NCI-H748 (cell line): ENCODE results near the gene HBE1.
"Not testable (repeated sequence)": the region's sequence is repeated elsewhere in the genome, so short reads cannot be mapped to it uniquely, and the experiment has no call there.

Source experiments
- DNase-seq: peaks from one replicate; lab custom pipeline; 2025; ENCODE audit not compliant: unreplicated experiment; lab: John Stamatoyannopoulos, UW

HBE1 gene

GRCh38 chr11:5269715-5270147 is at the start of gene HBE1:
TSS of gene HBE1 (minus strand) at chr11:5269945. CDS start at chr11:5269890, 55 bp downstream.
- DNase-seq = no peak

DNA sequence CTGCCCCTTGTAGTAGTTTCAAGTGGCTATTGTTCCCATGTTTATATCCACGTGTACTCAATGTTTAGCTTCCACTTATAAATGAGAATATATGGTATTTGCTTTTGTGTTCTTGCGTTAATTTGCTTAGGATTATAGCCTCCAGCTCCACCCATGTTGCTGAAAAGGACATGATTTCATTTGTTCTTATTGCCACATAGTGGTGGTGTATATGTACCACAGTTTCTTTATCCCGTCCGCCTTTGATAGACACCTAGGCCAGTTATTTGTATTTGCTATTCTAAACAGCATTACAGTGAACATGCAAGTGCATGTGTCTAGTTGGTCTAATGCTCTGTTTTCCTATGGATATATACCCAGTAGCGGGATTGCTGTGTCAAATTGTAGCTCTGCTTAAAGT is 47.5 kb upstream of the HBE1 start:
- peak; percentile 55 for DNase-seq

GRCh38 chr11:5313326-5314023 is 43.7 kb upstream of the HBE1 start:
- DNase-seq = not testable (repeated sequence)

GRCh38 chr11:5310423-5310822 is 40.7 kb upstream of the HBE1 start:
- no peak for DNase-seq

GRCh38 chr11:5307256-5308019 is 37.7 kb upstream of the HBE1 start:
- DNase-seq = no peak

DNA sequence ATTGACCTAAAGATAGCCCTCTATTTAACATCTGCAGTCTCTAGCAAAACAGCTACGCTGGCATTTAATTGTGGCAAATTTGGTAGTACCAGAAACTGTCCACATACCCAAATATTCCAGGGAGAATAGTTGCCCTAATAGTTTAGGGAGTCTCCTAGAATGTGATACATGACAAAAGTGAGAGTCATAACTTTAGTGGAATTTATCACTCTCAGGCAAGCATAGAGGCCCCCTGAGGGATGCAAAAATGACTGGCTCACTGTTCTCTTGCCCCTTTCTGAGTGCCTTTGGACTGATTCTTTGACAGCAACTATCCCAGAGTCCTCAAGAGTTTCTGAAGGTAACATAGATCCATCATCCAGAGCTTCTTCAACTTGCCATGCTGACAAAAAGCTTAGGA is 34.3 kb upstream of the HBE1 start:
- no peak for DNase-seq

- no peak for DNase-seq
Measured at GRCh38 chr11:5303626-5304025, 33.9 kb upstream of the HBE1 start.

GRCh38 chr11:5301846-5302245 is 32.1 kb upstream of the HBE1 start, which contains the start of gene OR51B4:
TSS of gene OR51B4 (minus strand) at chr11:5301946. CDS start at chr11:5301946, 0 bp downstream.
- no peak for DNase-seq

DNA sequence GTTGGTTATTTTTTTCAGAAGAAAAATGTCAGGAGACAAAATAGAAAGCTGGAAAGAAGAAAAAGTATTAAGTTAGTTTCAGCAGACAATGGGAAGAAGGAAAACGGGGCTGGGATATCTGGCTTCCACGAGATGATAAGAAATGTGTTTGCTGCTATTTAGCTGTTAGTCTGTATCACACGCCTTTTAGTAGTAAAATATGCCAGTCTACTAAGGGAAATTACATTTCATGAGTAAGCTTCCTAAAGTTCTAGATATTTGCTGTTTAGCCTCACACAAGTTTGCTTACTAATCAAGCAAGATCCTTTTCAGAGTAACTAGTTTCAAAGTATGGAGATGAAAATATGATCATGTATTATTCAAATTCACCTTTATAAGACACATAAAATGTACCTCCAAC is 30.5 kb upstream of the HBE1 start:
- no peak for DNase-seq

GRCh38 chr11:5298451-5298850 is 28.7 kb upstream of the HBE1 start:
- no peak for DNase-seq

DNA sequence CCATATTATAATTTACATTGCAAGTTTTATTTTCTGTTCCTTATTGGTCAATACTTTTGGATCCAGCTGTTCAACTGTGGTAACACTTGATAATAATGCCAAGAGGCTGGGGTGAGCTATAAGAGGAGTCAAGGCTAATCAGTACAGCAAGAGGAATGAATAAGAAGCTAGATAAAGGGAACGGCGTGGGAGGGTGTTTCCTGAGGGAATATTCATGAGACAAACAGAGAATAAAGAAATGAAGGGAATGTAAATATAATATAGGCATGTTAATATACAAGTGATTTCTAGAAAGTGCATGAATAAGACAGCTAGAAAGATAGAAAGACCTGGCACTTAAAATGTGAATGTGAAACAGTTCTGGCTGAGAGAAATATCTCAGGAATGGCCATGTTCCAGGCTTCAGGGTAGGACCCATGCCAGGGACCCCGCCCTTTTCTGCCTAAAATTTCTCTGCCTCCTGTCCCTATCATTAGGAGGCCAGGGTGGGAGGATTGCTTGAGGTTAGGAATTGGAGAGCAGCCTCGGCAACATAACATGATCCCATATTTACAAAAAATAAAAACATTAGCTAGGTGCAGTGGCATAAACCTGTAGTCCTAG is 28.1 kb upstream of the HBE1 start:
- DNase-seq = no peak

GRCh38 chr11:5294342-5294995 is 24.7 kb upstream of the HBE1 start:
- not testable (repeated sequence) for DNase-seq

DNA sequence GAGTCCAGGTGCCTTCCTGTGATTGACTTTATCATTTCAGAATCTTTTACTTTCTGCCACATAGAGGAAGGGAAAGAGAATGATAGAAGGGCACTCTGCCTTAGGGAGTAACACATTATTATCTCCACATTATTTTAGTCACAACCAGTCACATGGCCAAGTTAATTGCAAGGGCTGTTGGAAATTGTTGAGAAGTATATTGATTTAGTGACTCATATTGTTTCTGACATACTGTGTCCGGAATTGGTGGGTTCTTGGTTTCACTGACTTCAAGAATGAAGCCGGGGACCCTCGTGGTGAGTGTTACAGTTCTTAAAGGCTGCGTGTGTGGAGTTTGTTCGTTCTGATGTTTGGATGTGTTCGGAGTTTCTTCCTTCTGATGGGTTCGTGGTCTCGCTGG is 23.3 kb upstream of the HBE1 start:
- no peak for DNase-seq

DNA sequence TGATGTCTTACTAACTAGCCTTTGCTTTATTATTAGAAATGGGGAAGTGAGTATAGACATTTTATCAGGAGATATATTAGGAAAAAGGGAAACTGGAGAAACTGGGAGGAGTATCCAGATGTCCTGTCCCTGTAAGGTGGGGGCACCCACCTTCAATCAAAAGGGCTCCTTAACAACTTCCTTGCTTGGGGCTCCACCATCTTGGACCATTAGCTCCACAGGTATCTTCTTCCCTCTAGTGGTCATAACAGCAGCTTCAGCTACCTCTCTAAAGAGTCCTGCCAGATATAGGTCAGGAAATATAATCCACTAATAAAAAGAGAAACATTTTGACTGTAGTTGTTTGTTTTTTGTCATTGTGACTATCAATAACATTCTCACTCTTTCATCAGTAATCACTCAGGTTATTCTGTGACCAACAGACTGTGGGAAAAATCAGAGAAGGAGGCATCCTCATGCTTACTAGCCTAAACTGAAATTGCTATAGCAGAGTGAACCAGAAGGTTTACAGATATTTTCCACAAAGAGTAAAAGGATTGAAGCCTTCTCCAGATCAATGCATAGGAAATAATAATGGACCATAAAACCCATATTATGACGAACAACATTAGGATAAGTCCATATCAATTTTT is 21.6 kb upstream of the HBE1 start:
- peak; percentile 26 for DNase-seq

DNA sequence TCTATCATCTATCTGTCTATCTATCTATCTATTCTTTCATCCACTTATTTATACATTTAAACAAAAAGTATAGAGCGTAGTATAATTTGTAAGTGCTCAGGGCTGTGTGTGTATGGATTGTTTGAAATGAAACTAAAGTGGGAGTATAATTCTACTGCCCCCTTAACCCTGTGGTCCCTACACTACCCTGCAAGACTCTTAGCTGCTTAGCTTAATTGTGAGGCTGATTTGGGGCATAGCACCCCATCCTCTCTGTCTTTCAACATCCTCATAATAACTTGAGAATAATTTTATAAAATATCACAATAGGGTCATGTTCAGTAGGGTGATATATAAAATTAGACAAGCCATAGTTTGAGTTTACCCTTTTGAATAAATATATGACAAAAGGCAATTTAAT is 20.4 kb upstream of the HBE1 start:
- no peak for DNase-seq

- no peak for DNase-seq
Measured at GRCh38 chr11:5289696-5290095, 20.0 kb upstream of the HBE1 start.

GRCh38 chr11:5288906-5289550 is 19.3 kb upstream of the HBE1 start:
- no peak for DNase-seq

- DNase-seq = no peak
Measured at GRCh38 chr11:5288108-5288905, 18.6 kb upstream of the HBE1 start.

DNA sequence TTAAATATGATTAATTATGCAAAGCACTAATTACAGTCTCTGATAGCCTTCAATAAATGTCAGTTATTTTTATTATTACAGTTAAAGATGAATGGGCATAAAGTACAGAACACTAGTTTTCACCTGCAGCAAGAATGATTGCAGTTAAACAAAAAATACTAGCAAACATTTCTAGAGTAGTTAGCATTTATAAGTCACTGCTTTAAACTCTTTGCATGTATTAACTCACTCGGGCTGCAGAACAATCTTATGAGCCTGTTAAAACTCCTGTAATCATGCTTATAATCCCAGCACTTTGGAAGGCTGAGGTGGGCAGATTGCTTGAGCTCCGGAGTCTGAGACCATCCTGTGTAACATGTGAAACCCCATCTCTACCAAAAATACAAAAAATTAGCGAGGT is 17.2 kb upstream of the HBE1 start:
- no peak for DNase-seq

- no peak for DNase-seq
Measured at GRCh38 chr11:5286351-5286750, 16.6 kb upstream of the HBE1 start.
